ENCODE data around the gene CEP250.

Gene CEP250

DNA sequence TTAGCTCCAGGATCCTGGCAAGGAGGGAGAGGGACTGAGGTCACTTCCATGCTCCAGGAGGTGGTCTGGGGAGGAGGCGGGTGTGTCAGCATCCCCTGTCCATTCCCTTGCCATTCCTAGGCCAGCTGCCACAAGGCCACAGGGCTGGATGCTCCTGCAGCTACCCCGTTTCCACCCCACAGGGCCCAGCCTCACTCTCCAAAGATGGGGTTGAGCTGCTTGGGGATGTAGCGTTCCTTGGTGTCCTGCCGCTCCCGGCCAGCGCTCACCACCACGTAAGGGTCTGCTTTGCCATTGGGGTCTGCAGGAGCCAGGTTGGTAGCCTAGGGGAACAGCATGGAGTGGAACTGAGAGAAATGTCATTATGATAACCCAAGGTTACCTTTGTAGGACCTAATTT is 109.5 kb downstream of the CEP250 start:
- H2AFZ ChIP-seq (ENCODE audit: low read depth), result no peak overlapping the region
- peaks cover 15% of the 10 kb centered on the region for H3K4me1 ChIP-seq (ENCODE audit: low read depth, poor library complexity, severe bottlenecking)
- no peaks in the 10 kb centered on the region for H3K27me3 ChIP-seq (ENCODE audit: insufficient read depth, low read depth)
- no peaks in the 10 kb centered on the region for H3K79me2 ChIP-seq (ENCODE audit: insufficient read depth, low read depth)
- TF ChIP-seq CTCF (conservative IDR thresholded peaks at IDR 0.05; ENCODE audit: low read depth, low read length), result no peak
- no peak overlapping the region for H3K4me3 ChIP-seq (IDR thresholded peaks at IDR 0.05; ENCODE audit: insufficient read depth, low read depth, low read length)
- no peak overlapping the region for H3K4me2 ChIP-seq
- H3K9ac ChIP-seq, result no peak overlapping the region
- no peaks in the 10 kb centered on the region for H4K20me1 ChIP-seq (ENCODE audit: insufficient read depth)
- no peaks in the 10 kb centered on the region for H3K36me3 ChIP-seq (ENCODE audit: insufficient read depth)
- H3K27ac ChIP-seq, result no peak overlapping the region

- Histone ChIP-seq H3K79me2 (ENCODE audit: insufficient read depth, low read depth) (no peaks in the 10 kb centered on the region), H3K4me2 (no peak overlapping the region), H3K27ac (no peak overlapping the region), H3K4me1 (ENCODE audit: low read depth, poor library complexity, severe bottlenecking) (peaks cover 5% of the 10 kb centered on the region), H3K4me3 (IDR thresholded peaks at IDR 0.05; ENCODE audit: insufficient read depth, low read depth, low read length) (no peak overlapping the region), H3K36me3 (ENCODE audit: insufficient read depth) (no peaks in the 10 kb centered on the region), H3K27me3 (ENCODE audit: insufficient read depth, low read depth) (no peaks in the 10 kb centered on the region), H2AFZ (ENCODE audit: low read depth) (no peak overlapping the region), H4K20me1 (ENCODE audit: insufficient read depth) (no peaks in the 10 kb centered on the region), H3K9ac (no peak overlapping the region)
- peak; percentile 55 for TF ChIP-seq CTCF (conservative IDR thresholded peaks at IDR 0.05; ENCODE audit: low read depth, low read length)
Measured at GRCh38 chr20:35568645-35569044, 113.2 kb downstream of the CEP250 start.
